HepG2 (cell line): ENCODE data around the gene UBTF. TPM values are rescaled to one million over a fixed set of nuclear protein-coding genes. Genes with fewer than 3 reads are reported as not detected.

Experiments used
- CAMTA2 ChIP-seq: sonication (generic); formaldehyde crosslinking; IDR thresholded peaks from 2 replicates; pipeline ENCODE4 v1.4.0; 2020; ENCODE audit warnings: mild to moderate bottlenecking, missing genetic modification reagents, borderline replicate concordance
- E2F2 ChIP-seq: sonication (generic); formaldehyde crosslinking; IDR thresholded peaks from 2 replicates; pipeline ENCODE4 v1.4.0; 2020; ENCODE audit warnings: missing genetic modification reagents, borderline replicate concordance
- ESRRA ChIP-seq: sonication (generic); formaldehyde crosslinking; IDR thresholded peaks from 2 replicates; pipeline ENCODE4 v1.5.1; 2020; ENCODE audit warnings: mild to moderate bottlenecking, low read depth, missing genetic modification reagents
- GFI1 ChIP-seq: sonication (generic); formaldehyde crosslinking; IDR thresholded peaks from 2 replicates; pipeline ENCODE4 v1.5.0; 2020; ENCODE audit warnings: missing genetic modification reagents, mild to moderate bottlenecking, borderline replicate concordance
- MED13 ChIP-seq: sonication (generic); formaldehyde crosslinking; IDR thresholded peaks from 2 replicates; pipeline ENCODE4 v1.5.0; 2020; ENCODE audit warnings: missing genetic modification reagents
- MTERF4 ChIP-seq: sonication (generic); formaldehyde crosslinking; IDR thresholded peaks from 2 replicates; pipeline ENCODE4 v1.8.0; 2023; ENCODE audit warnings: mild to moderate bottlenecking, missing genetic modification reagents
- MTF1 ChIP-seq: sonication (generic); formaldehyde crosslinking; IDR thresholded peaks from 2 replicates; pipeline ENCODE4 v1.5.0; 2020; ENCODE audit warnings: missing genetic modification reagents
- NFE2L2 ChIP-seq: fragments of 150-350 bp; IDR thresholded peaks from 2 replicates; pipeline ENCODE4 v1.6.1; 2014; ENCODE audit warnings: low read length
- PHF20 ChIP-seq: sonication (generic); formaldehyde crosslinking; IDR thresholded peaks from 2 replicates; pipeline ENCODE4 v1.5.0; 2020; ENCODE audit warnings: mild to moderate bottlenecking, missing genetic modification reagents
- PHF21A ChIP-seq: sonication (generic); formaldehyde crosslinking; IDR thresholded peaks from 2 replicates; pipeline ENCODE4 v1.5.0; 2020; ENCODE audit warnings: mild to moderate bottlenecking, missing genetic modification reagents
- POLR2A ChIP-seq, 2 experiments: IDR thresholded peaks; 2 replicates each; pipeline ENCODE4 v1.6.1; 2011; ENCODE audit warnings: low read depth in 2 of 2, low read length in 2 of 2, mild to moderate bottlenecking in 1 of 2, moderate library complexity in 1 of 2; ENCODE audit not compliant: insufficient read depth in 1 of 2
- RBM39 ChIP-seq: fragments of 200-400 bp; formaldehyde crosslinking; IDR thresholded peaks from one replicate; pipeline ENCODE4 v1.6.1; 2018; ENCODE audit warnings: antibody characterized with exemption, mild to moderate bottlenecking, low read depth, low read length; ENCODE audit not compliant: poor library complexity, severe bottlenecking
- RFX5 ChIP-seq: IDR thresholded peaks from 2 replicates; pipeline ENCODE4 v1.6.1; 2011; ENCODE audit warnings: low read depth, low read length, improper control_type of control experiment
- SAFB2 ChIP-seq: sonication (generic); formaldehyde crosslinking; IDR thresholded peaks from 2 replicates; pipeline ENCODE4 v1.5.1; 2020; ENCODE audit warnings: missing genetic modification reagents, low read depth, mild to moderate bottlenecking, borderline replicate concordance
- SP2 ChIP-seq: sonication (generic); formaldehyde crosslinking; IDR thresholded peaks from 2 replicates; pipeline ENCODE4 v1.5.1; 2020; ENCODE audit warnings: mild to moderate bottlenecking, missing genetic modification reagents
- THRA ChIP-seq: sonication (generic); formaldehyde crosslinking; IDR thresholded peaks from 2 replicates; pipeline ENCODE4 v1.4.0; 2020; ENCODE audit warnings: missing genetic modification reagents, borderline replicate concordance
- TOPORS ChIP-seq: sonication (generic); formaldehyde crosslinking; IDR thresholded peaks from 2 replicates; pipeline ENCODE4 v1.8.0; 2023; ENCODE audit warnings: mild to moderate bottlenecking, missing genetic modification reagents
- TP53 ChIP-seq: sonication (generic); formaldehyde crosslinking; conservative IDR thresholded peaks from 2 replicates; pipeline ENCODE4 v1.4.0; 2020; ENCODE audit warnings: missing genetic modification reagents
- ZBTB25 ChIP-seq: IDR thresholded peaks from 2 replicates; pipeline ENCODE4 v1.6.1; 2018; ENCODE audit warnings: missing genetic modification reagents
- ZNF296 ChIP-seq: sonication (generic); formaldehyde crosslinking; conservative IDR thresholded peaks from 2 replicates; pipeline ENCODE4 v1.5.0; 2020; ENCODE audit warnings: mild to moderate bottlenecking, missing genetic modification reagents
- ZNF343 ChIP-seq: sonication (generic); formaldehyde crosslinking; IDR thresholded peaks from 2 replicates; pipeline ENCODE4 v1.4.0; 2020; ENCODE audit warnings: mild to moderate bottlenecking, missing genetic modification reagents
- ZNF382 ChIP-seq: sonication (generic); formaldehyde crosslinking; IDR thresholded peaks from 2 replicates; pipeline ENCODE4 v1.5.0; 2020; ENCODE audit warnings: missing genetic modification reagents, mild to moderate bottlenecking, borderline replicate concordance
- ZNF501 ChIP-seq: sonication (generic); formaldehyde crosslinking; IDR thresholded peaks from 2 replicates; pipeline ENCODE4 v1.5.1; 2020; ENCODE audit warnings: mild to moderate bottlenecking, moderate library complexity, missing genetic modification reagents
- ZNF7 ChIP-seq: IDR thresholded peaks from 2 replicates; pipeline ENCODE4 v1.6.1; 2016; ENCODE audit warnings: missing biosample characterization, missing genetic modification reagents
- ZNF737 ChIP-seq: sonication (generic); formaldehyde crosslinking; IDR thresholded peaks from 2 replicates; pipeline ENCODE4 v1.5.0; 2020; ENCODE audit warnings: missing genetic modification reagents, mild to moderate bottlenecking, borderline replicate concordance
- ZNF746 ChIP-seq: sonication (generic); formaldehyde crosslinking; IDR thresholded peaks from 2 replicates; pipeline ENCODE4 v1.8.0; 2022; ENCODE audit warnings: mild to moderate bottlenecking, missing genetic modification reagents
- ZNF775 ChIP-seq: sonication (generic); formaldehyde crosslinking; IDR thresholded peaks from 2 replicates; pipeline ENCODE4 v1.4.0; 2020; ENCODE audit warnings: missing genetic modification reagents, mild to moderate bottlenecking, moderate library complexity, borderline replicate concordance
- polyA plus RNA-seq, 8 experiments: library from polyadenylated mRNA; depleted of rRNA in 3 of 8; stranded (reverse) in 7 of 8; unstranded in 1 of 8; fragments of >200 nt; fragmentation: Illumina TruSeq in 4 of 8; extraction: Trizol in 4 of 8; gene quantifications; 2 replicates each; pipeline versions ENCODE4 v1.2.1 to v1.2.3, GENCODE V29; 2011 to 2016; ENCODE audit warnings: low read depth in 4 of 8, missing spikeins in 1 of 8, mixed read lengths in 1 of 8; ENCODE audit not compliant: insufficient read depth in 1 of 8
- total RNA-seq, 5 experiments: library from RNA; depleted of rRNA; stranded (reverse); fragments of >200 nt; fragmentation: Illumina TruSeq; extraction: Trizol; gene quantifications; 2 replicates each; pipeline ENCODE4 v1.2.3, GENCODE V29; 2016; ENCODE audit warnings: low read depth in 1 of 5

The UBTF gene
- total and polyA plus RNA-seq, 2 of the 13 experiments (the other 11 are each of a cell fraction or from before 2014, with no cell fraction given) = 15.2 to 60.9 TPM

- TF ChIP-seq E2F2 (CRISPR knock-in tag) = 0 out of 2 replicates have a peak, but pooled peaks have one; percentile 45
- no peak for TF ChIP-seq PHF20
- 0 out of 2 replicates have a peak, but pooled peaks have one; percentile 21 for TF ChIP-seq ZNF343 (CRISPR knock-in tag)
- TF ChIP-seq ZNF501 = peak; percentile 51
- peak; percentile 55; the same call in 1 of the 2 replicates for TF ChIP-seq MED13 (CRISPR knock-in tag)
- no peak for TF ChIP-seq ZNF775 (CRISPR knock-in tag)
- peak; percentile 46; the same call in 1 of the 2 replicates for TF ChIP-seq ESRRA (CRISPR knock-in tag)
- no peak for TF ChIP-seq SAFB2 (CRISPR knock-in tag)
- TF ChIP-seq RBM39 = peak; percentile 35
- peak; percentile 21; the same call in 1 of the 2 replicates for TF ChIP-seq MTF1
- no peak for TF ChIP-seq TP53 (CRISPR knock-in tag)
- TF ChIP-seq ZNF382 (CRISPR knock-in tag) = no peak
- no peak for TF ChIP-seq ZBTB25 (CRISPR knock-in tag)
- peak in 1 of 2 experiments; percentile 31; a peak in 1 of 4 replicates for TF ChIP-seq POLR2A (IDR thresholded peaks at IDR 0.05; ENCODE audit: insufficient read depth in 1 of 2, low read depth in 2 of 2, low read length in 2 of 2)
- TF ChIP-seq PHF21A (CRISPR knock-in tag) = peak; percentile 22; the same call in 1 of the 2 replicates
- no peak for TF ChIP-seq ZNF7 (CRISPR knock-in tag)
- TF ChIP-seq ZNF746 (CRISPR knock-in tag) = no peak
- TF ChIP-seq RFX5 = no peak
- no peak for TF ChIP-seq GFI1 (CRISPR knock-in tag)
- TF ChIP-seq NFE2L2 = no peak
- no peak; the same call in 1 of the 2 replicates for TF ChIP-seq SP2 (CRISPR knock-in tag)
- TF ChIP-seq CAMTA2 (CRISPR knock-in tag) = no peak
- TF ChIP-seq TOPORS (CRISPR knock-in tag) = no peak
- TF ChIP-seq ZNF737 (CRISPR knock-in tag) = no peak
- TF ChIP-seq ZNF296 (CRISPR knock-in tag) = 0 out of 2 replicates have a peak, but pooled peaks have one; percentile 50
- no peak for TF ChIP-seq THRA (CRISPR knock-in tag)
- TF ChIP-seq MTERF4 (CRISPR knock-in tag) = no peak
Measured at GRCh38 chr17:44221862-44222111, 2.3 kb upstream of the UBTF start (continued).
